ENCODE results near the gene TUT4. TPM values are rescaled to one million over a fixed set of nuclear protein-coding genes. Genes with fewer than 3 reads are reported as not detected.

TUT4 gene
- total RNA-seq, 2 donors from 2014 or later = 44.4 to 76.1 TPM

DNA sequence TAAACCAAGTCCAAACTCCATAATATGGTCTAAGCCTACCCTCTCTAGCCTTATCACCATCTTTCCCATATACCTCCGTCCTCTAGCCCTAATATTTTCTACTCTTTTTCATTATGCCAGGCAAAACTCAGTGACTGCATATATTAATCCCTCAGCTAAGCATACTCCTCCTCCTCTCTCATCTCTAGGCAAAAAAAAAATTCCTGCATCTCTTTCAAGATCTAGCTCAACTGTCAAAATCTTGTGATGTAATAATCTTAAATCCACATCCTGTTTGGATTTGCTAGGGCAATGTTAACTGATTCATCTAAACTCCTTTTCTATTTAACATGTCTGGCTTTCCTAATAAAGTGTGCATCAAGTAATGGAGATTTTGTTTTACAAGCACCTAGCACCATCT lies 128.1 kb downstream of the TUT4 start:
- no peak overlapping the region for H3K4me3 ChIP-seq
- no peaks in the 10 kb centered on the region for H3K4me1 ChIP-seq (replicated peaks)
- no peak overlapping the region for H3K27ac ChIP-seq
- H3K36me3 ChIP-seq = no peaks in the 10 kb centered on the region
- DNase-seq (ENCODE audit: low spot score) = no peak
- no peaks in the 10 kb centered on the region for H3K9me3 ChIP-seq
- intact Hi-C loops (cut with DNase I) = no loop called here
- WGBS = 82% methylated on average over 1 of the region's 1 CpG
- TF ChIP-seq POLR2A (IDR thresholded peaks at IDR 0.05) (no peak), POLR2AphosphoS5 (IDR thresholded peaks at IDR 0.05) (no peak)
- TF ChIP-seq, protein P1, sequence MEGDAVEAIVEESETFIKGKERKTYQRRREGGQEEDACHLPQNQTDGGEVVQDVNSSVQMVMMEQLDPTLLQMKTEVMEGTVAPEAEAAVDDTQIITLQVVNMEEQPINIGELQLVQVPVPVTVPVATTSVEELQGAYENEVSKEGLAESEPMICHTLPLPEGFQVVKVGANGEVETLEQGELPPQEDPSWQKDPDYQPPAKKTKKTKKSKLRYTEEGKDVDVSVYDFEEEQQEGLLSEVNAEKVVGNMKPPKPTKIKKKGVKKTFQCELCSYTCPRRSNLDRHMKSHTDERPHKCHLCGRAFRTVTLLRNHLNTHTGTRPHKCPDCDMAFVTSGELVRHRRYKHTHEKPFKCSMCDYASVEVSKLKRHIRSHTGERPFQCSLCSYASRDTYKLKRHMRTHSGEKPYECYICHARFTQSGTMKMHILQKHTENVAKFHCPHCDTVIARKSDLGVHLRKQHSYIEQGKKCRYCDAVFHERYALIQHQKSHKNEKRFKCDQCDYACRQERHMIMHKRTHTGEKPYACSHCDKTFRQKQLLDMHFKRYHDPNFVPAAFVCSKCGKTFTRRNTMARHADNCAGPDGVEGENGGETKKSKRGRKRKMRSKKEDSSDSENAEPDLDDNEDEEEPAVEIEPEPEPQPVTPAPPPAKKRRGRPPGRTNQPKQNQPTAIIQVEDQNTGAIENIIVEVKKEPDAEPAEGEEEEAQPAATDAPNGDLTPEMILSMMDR (IDR thresholded peaks at IDR 0.05) = no peak
- H3K27me3 ChIP-seq (replicated peaks; ENCODE audit: insufficient read depth) = no peaks in the 10 kb centered on the region

DNA sequence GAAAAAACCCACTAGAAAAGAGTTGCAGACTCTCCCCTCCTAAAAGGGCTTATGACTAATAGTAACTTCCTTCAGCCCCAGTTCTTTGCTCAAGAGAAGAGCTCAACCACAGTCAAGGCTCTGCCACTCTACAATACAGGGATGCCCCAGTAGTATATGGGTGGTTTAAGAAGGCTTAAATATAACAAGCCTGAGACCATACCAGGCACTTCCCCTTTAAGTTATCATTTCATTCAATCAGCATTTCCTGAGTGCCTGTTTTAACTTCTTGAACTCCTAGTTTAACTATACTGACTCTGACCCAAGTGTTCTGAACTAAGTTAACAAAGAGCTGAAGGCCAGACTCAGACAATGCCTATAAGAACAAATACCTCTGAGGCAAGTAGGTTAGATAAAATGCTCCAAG lies 128.7 kb downstream of the TUT4 start:
- no peaks in the 10 kb centered on the region for H3K27me3 ChIP-seq (replicated peaks; ENCODE audit: insufficient read depth)
- intact Hi-C loops (cut with DNase I) = no loop called here
- no peaks in the 10 kb centered on the region for H3K9me3 ChIP-seq
- TF ChIP-seq POLR2A (IDR thresholded peaks at IDR 0.05) (no peak), POLR2AphosphoS5 (IDR thresholded peaks at IDR 0.05) (no peak)
- TF ChIP-seq, protein P1 (IDR thresholded peaks at IDR 0.05) = no peak
- DNase-seq (ENCODE audit: low spot score) = no peak
- H3K27ac ChIP-seq = no peak overlapping the region
- H3K4me3 ChIP-seq = no peak overlapping the region
- no peaks in the 10 kb centered on the region for H3K36me3 ChIP-seq
- H3K4me1 ChIP-seq (replicated peaks) = no peaks in the 10 kb centered on the region

DNA sequence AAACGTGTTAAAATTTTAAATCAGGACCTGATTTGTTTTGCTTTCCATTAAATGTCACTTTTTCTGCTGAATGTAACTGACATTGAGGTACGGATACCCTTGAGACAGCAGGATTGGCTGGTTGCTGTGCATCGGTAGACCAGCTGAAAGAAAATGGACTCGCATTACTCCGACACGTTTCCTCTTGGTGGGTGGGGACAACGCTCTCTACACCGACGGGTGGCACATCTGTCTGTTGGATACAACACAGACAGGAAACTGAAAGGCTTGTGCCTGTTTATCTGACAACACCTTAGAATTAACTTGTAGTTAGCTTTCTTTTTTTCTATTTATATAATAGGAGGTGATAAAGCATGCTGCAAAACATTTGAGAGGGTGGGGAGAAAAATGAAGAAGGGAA lies 129.1 kb downstream of the TUT4 start:
- H3K27ac ChIP-seq = no peak overlapping the region
- no peaks in the 10 kb centered on the region for H3K4me1 ChIP-seq (replicated peaks)
- WGBS = 74% methylated on average over 9 of the region's 9 CpGs
- intact Hi-C loops (cut with DNase I) = no loop called here
- no peak for DNase-seq (ENCODE audit: low spot score)
- H3K36me3 ChIP-seq = no peaks in the 10 kb centered on the region
- TF ChIP-seq, protein P1 (IDR thresholded peaks at IDR 0.05) = no peak
- TF ChIP-seq POLR2A (IDR thresholded peaks at IDR 0.05) (no peak), POLR2AphosphoS5 (IDR thresholded peaks at IDR 0.05) (no peak)
- no peaks in the 10 kb centered on the region for H3K9me3 ChIP-seq
- no peak overlapping the region for H3K4me3 ChIP-seq
- no peaks in the 10 kb centered on the region for H3K27me3 ChIP-seq (replicated peaks; ENCODE audit: insufficient read depth)

DNA sequence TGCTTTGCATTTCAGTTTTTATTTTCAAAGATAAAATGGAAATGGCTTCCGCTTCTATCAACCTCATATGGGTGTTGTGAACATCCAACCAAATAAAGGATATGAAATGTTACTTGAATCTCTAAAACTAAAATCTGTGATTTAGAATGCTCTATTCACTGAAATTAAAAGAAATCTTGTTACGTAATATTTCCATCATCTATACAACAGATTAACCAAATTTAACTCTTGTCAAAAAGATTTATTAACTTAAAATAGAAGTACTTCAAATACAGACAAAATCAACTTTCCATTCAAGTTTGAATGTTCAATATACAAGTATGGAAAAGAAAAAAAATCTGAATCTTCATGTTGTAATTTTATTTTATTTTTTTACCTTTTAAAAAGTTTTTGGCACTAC lies 129.8 kb downstream of the TUT4 start:
- H3K4me3 ChIP-seq = no peak overlapping the region
- WGBS = 94% methylated on average over 2 of the region's 2 CpGs
- no peak overlapping the region for H3K27ac ChIP-seq
- DNase-seq (ENCODE audit: low spot score) = no peak
- no peaks in the 10 kb centered on the region for H3K4me1 ChIP-seq (replicated peaks)
- TF ChIP-seq, protein P1 (IDR thresholded peaks at IDR 0.05) = no peak
- TF ChIP-seq POLR2A (IDR thresholded peaks at IDR 0.05) (no peak), POLR2AphosphoS5 (IDR thresholded peaks at IDR 0.05) (no peak)
- intact Hi-C loops (cut with DNase I) = no loop called here
- no peaks in the 10 kb centered on the region for H3K9me3 ChIP-seq
- no peaks in the 10 kb centered on the region for H3K27me3 ChIP-seq (replicated peaks; ENCODE audit: insufficient read depth)
- H3K36me3 ChIP-seq = no peaks in the 10 kb centered on the region

DNA sequence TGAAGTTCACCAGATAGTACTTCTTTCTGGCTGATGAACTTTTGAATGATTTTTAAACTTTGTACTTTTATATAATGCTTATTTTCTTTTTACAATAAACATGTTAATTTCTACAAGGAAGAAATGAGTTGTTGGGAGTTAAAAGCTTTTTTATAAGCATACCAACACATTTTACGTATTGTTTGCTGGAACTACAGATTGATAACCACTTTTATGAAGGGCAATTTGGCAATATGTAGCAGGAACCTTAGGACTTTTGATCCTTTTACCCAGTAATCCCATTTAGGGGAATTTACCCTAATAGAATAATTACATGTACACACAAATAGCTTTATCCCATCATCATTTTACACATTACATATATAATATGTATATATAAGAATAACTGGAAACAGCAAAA lies 132.2 kb downstream of the TUT4 start:
- WGBS = 55% methylated on average over 1 of the region's 1 CpG
- no peaks in the 10 kb centered on the region for H3K9me3 ChIP-seq
- TF ChIP-seq, protein P1 (IDR thresholded peaks at IDR 0.05) = no peak
- TF ChIP-seq POLR2AphosphoS5 (IDR thresholded peaks at IDR 0.05) (no peak), POLR2A (IDR thresholded peaks at IDR 0.05) (no peak)
- no peaks in the 10 kb centered on the region for H3K27me3 ChIP-seq (replicated peaks; ENCODE audit: insufficient read depth)
- no peak for DNase-seq (ENCODE audit: low spot score)
- H3K4me1 ChIP-seq (replicated peaks) = no peaks in the 10 kb centered on the region
- H3K36me3 ChIP-seq = no peaks in the 10 kb centered on the region
- intact Hi-C loops (cut with DNase I) = no loop called here
- no peak overlapping the region for H3K27ac ChIP-seq
- H3K4me3 ChIP-seq = no peak overlapping the region
